ENCODE data around the gene CEP97.

CEP97 gene

GRCh38 chr3:101817992-101818391 lies 93.6 kb downstream of the CEP97 start:
- no peak for DNase-seq

- no peak for DNase-seq
Observed at GRCh38 chr3:101819649-101820206, 95.3 kb downstream of the CEP97 start.
